Fibroblast of lung (primary cell): ENCODE results near the gene TTC24. TPM values are rescaled to one million over a fixed set of nuclear protein-coding genes. Genes with fewer than 3 reads are reported as not detected.

Source experiments
- DNase-seq, 2 donors: peaks; one replicate each; pipeline versions ENCODE4 v3.0.0 to v3.0.0-alpha.2; 2010; ENCODE audit warnings: low read depth in 2 of 2
- H2AFZ ChIP-seq: 2 replicates; pipeline ENCODE4 v1.5.1; 2012; ENCODE audit warnings: low read length, control low read depth, inconsistent platforms
- H3K27ac ChIP-seq: 2 replicates; pipeline ENCODE4 v1.5.1; 2011; ENCODE audit warnings: low read length, control low read depth; ENCODE audit not compliant: insufficient read depth
- H3K27me3 ChIP-seq: 2 replicates; pipeline ENCODE4 v1.5.1; 2011; ENCODE audit warnings: mild to moderate bottlenecking, low read length; ENCODE audit not compliant: control insufficient read depth, insufficient read depth
- H3K36me3 ChIP-seq: 2 replicates; pipeline ENCODE4 v1.5.1; 2011; ENCODE audit warnings: low read length; ENCODE audit not compliant: control insufficient read depth, insufficient read depth
- H3K4me1 ChIP-seq: 2 replicates; pipeline ENCODE4 v1.5.1; 2011; ENCODE audit warnings: low read length; ENCODE audit not compliant: control insufficient read depth, insufficient read depth; ENCODE audit errors: extremely low read depth
- H3K4me2 ChIP-seq: 2 replicates; pipeline ENCODE4 v1.5.1; 2011; ENCODE audit warnings: low read length, control low read depth; ENCODE audit not compliant: insufficient read depth; ENCODE audit errors: extremely low read depth
- H3K4me3 ChIP-seq, 4 experiments: fragments of 200-600 bp in 1 of 4; sonication (generic) in 1 of 4; replicated peaks in 1 of 4; 2 replicates each; pipeline ENCODE4 v1.5.1; 2011 to 2016; ENCODE audit warnings: low read length in 4 of 4, low read depth in 3 of 4, mild to moderate bottlenecking in 3 of 4, control low read depth in 2 of 4, inconsistent platforms in 1 of 4, mixed read lengths in 1 of 4; ENCODE audit not compliant: insufficient read depth in 1 of 4; ENCODE audit errors: control extremely low read depth in 1 of 4
- H3K79me2 ChIP-seq: 2 replicates; pipeline ENCODE4 v1.5.1; 2012; ENCODE audit warnings: mild to moderate bottlenecking, low read length, inconsistent platforms; ENCODE audit not compliant: control insufficient read depth, insufficient read depth
- H3K9ac ChIP-seq: 2 replicates; pipeline ENCODE4 v1.5.1; 2011; ENCODE audit warnings: mild to moderate bottlenecking, low read length, control low read depth; ENCODE audit not compliant: insufficient read depth
- H3K9me3 ChIP-seq: 2 replicates; pipeline ENCODE4 v1.5.1; 2012; ENCODE audit warnings: low read depth, low read length; ENCODE audit not compliant: control insufficient read depth, insufficient read depth
- H4K20me1 ChIP-seq: 2 replicates; pipeline ENCODE4 v1.5.1; 2011; ENCODE audit warnings: low read length; ENCODE audit not compliant: control insufficient read depth, insufficient read depth; ENCODE audit errors: extremely low read depth
- CTCF ChIP-seq, 2 donors: IDR thresholded peaks in 1 of 2; conservative IDR thresholded peaks in 1 of 2; 1 replicate in 1 of 2; 2 replicates in 1 of 2; pipeline ENCODE4 v1.5.1; 2011 to 2012; ENCODE audit warnings: low read length in 2 of 2, control low read depth in 1 of 2, inconsistent platforms in 1 of 2, low read depth in 1 of 2, mild to moderate bottlenecking in 1 of 2
- EZH2 ChIP-seq: IDR thresholded peaks from 2 replicates; pipeline ENCODE4 v1.5.1; 2012; ENCODE audit warnings: low read length, control low read depth, mild to moderate bottlenecking; ENCODE audit errors: missing control alignments
- polyA plus RNA-seq, 2 donors: library from polyadenylated mRNA; depleted of rRNA in 1 of 2; stranded (reverse) in 1 of 2; unstranded in 1 of 2; fragments of >200 nt; gene quantifications; 2 replicates each; pipeline ENCODE4 v1.2.1, GENCODE V29; 2011 to 2012; ENCODE audit warnings: missing spikeins in 1 of 2
- total RNA-seq: library from RNA; depleted of rRNA; stranded (reverse); fragments of >200 nt; gene quantifications from 2 replicates; pipeline ENCODE4 v1.2.1, GENCODE V29; 2014

Gene TTC24
- total and polyA plus RNA-seq, 2 donors (not counting 1 experiment from before 2014, with no cell fraction given) = not detected

DNA sequence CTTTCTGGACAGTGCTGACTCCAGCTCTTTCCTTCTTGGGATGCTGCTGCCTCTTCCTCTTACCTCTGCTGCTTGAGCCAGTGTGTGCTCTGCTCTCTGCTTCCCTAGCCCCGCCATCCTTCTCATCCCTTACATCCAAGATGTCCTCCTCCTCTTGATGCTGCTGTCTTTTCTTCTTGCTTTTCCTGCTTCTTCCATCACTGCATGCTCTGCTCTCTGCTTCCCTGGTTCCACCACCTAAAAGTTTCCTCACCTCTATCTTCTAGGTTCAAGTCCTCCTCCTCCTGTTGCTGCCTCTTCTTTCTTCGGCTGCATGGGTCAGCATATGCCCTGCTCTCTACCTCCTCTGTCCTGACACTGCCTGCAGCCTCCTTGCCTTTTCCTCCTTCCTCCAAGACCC lies 15.5 kb downstream of the TTC24 start:
- Histone ChIP-seq H3K79me2 (peaks cover 8% of the 10 kb centered on the region), H3K36me3 (peaks cover 22% of the 10 kb centered on the region), H2AFZ (no peak overlapping the region), H3K27me3 (no peaks in the 10 kb centered on the region), H3K4me3 (no peak overlapping the region), H3K27ac (no peak overlapping the region), H3K4me1 (no peaks in the 10 kb centered on the region), H3K4me2 (no peak overlapping the region), H4K20me1 (no peaks in the 10 kb centered on the region), H3K9ac (no peak overlapping the region), H3K9me3 (no peaks in the 10 kb centered on the region)
- DNase-seq = no peak
- TF ChIP-seq EZH2 (no peak), CTCF (conservative IDR thresholded peaks at IDR 0.05 in 1 of 2, IDR thresholded peaks at IDR 0.05 in 1 of 2; ENCODE audit: low read depth in 1 of 2, low read length in 2 of 2) (no peak)

- Histone ChIP-seq H3K36me3 (peaks cover 22% of the 10 kb centered on the region), H3K4me3 (no peak overlapping the region), H4K20me1 (no peaks in the 10 kb centered on the region), H3K79me2 (peaks cover 18% of the 10 kb centered on the region), H2AFZ (no peak overlapping the region), H3K4me1 (no peaks in the 10 kb centered on the region), H3K27me3 (no peaks in the 10 kb centered on the region), H3K9ac (no peak overlapping the region), H3K9me3 (no peaks in the 10 kb centered on the region), H3K4me2 (no peak overlapping the region), H3K27ac (no peak overlapping the region)
- DNase-seq = no peak
- TF ChIP-seq EZH2 = no peak
- no peak for TF ChIP-seq CTCF (conservative IDR thresholded peaks at IDR 0.05 in 1 of 2, IDR thresholded peaks at IDR 0.05 in 1 of 2; ENCODE audit: low read depth in 1 of 2, low read length in 2 of 2)
Observed at GRCh38 chr1:156596426-156596825, 16.9 kb downstream of the TTC24 start.

GRCh38 chr1:156598125-156598524 lies 18.6 kb downstream of the TTC24 start:
- no peak overlapping the region for H3K4me3 ChIP-seq
- H3K4me1 ChIP-seq = peaks cover 7% of the 10 kb centered on the region
- H2AFZ ChIP-seq = no peak overlapping the region
- TF ChIP-seq EZH2 (no peak), CTCF (conservative IDR thresholded peaks at IDR 0.05 in 1 of 2, IDR thresholded peaks at IDR 0.05 in 1 of 2; ENCODE audit: low read depth in 1 of 2, low read length in 2 of 2) (no peak)
- H3K36me3 ChIP-seq = peaks cover 20% of the 10 kb centered on the region
- no peak overlapping the region for H3K4me2 ChIP-seq
- H3K9me3 ChIP-seq = no peaks in the 10 kb centered on the region
- peaks cover 15% of the 10 kb centered on the region for H3K79me2 ChIP-seq
- H3K27ac ChIP-seq = no peak overlapping the region
- DNase-seq = no peak
- no peak overlapping the region for H3K9ac ChIP-seq
- no peaks in the 10 kb centered on the region for H3K27me3 ChIP-seq
- H4K20me1 ChIP-seq = no peaks in the 10 kb centered on the region
